ENCODE measurements around the gene NTN5. TPM values are rescaled to one million over a fixed set of nuclear protein-coding genes. Genes with fewer than 3 reads are reported as not detected.
"Not testable (repeated sequence)": the region's sequence is repeated elsewhere in the genome, so short reads cannot be mapped to it uniquely, and the experiment has no call there.

Gene NTN5
- total RNA-seq, 1 experiment from 2014 or later: not detected

GRCh38 chr19:48720251-48720612 is 47.4 kb upstream of the NTN5 start:
- Histone ChIP-seq H3K27ac (ENCODE audit: low read depth, low read length, poor library complexity, severe bottlenecking) (peak overlapping the region; percentile 84), H3K4me3 (ENCODE audit: low read depth, low read length, poor library complexity, severe bottlenecking) (peak overlapping the region; percentile 56), H3K9me3 (ENCODE audit: low read depth, low read length, poor library complexity, severe bottlenecking) (no peaks in the 10 kb centered on the region), H3K27me3 (replicated peaks; ENCODE audit: insufficient read depth, low read depth, low read length, poor library complexity) (no peaks in the 10 kb centered on the region), H3K4me1 (ENCODE audit: insufficient read depth, low read length, poor library complexity, severe bottlenecking) (peaks cover 51% of the 10 kb centered on the region), H3K36me3 (ENCODE audit: insufficient read depth, low read length, poor library complexity, severe bottlenecking) (no peaks in the 10 kb centered on the region)
- ChIA-PET POLR2A (ENCODE audit: low non-redundant PET) (no interaction called here), CTCF (no interaction called here)
- BruUV-seq (replicated peaks): no TSS peak
- TF ChIP-seq EZH2 (IDR thresholded peaks at IDR 0.05; ENCODE audit: borderline replicate concordance, low read depth, low read length, poor library complexity, severe bottlenecking) (no peak), CTCF (conservative IDR thresholded peaks at IDR 0.05; ENCODE audit: low read depth, low read length) (no peak)
- no peak for DNase-seq (ENCODE audit: low spot score)
- intact Hi-C loops (cut with micrococcal nuclease; ENCODE audit: unreplicated experiment): no loop called here

- H3K27me3 ChIP-seq (replicated peaks; ENCODE audit: insufficient read depth, low read depth, low read length, poor library complexity): no peaks in the 10 kb centered on the region
- H3K36me3 ChIP-seq (ENCODE audit: insufficient read depth, low read length, poor library complexity, severe bottlenecking): no peaks in the 10 kb centered on the region
- H3K4me1 ChIP-seq (ENCODE audit: insufficient read depth, low read length, poor library complexity, severe bottlenecking): peaks cover 52% of the 10 kb centered on the region
- TF ChIP-seq EZH2 (IDR thresholded peaks at IDR 0.05; ENCODE audit: borderline replicate concordance, low read depth, low read length, poor library complexity, severe bottlenecking) (no peak), CTCF (conservative IDR thresholded peaks at IDR 0.05; ENCODE audit: low read depth, low read length) (no peak)
- no peaks in the 10 kb centered on the region for H3K9me3 ChIP-seq (ENCODE audit: low read depth, low read length, poor library complexity, severe bottlenecking)
- ChIA-PET CTCF (no interaction called here), POLR2A (ENCODE audit: low non-redundant PET) (no interaction called here)
- H3K4me3 ChIP-seq (ENCODE audit: low read depth, low read length, poor library complexity, severe bottlenecking): peak within 1 kb of the TSS; percentile 56
- no TSS peak for BruUV-seq (replicated peaks)
- H3K27ac ChIP-seq (ENCODE audit: low read depth, low read length, poor library complexity, severe bottlenecking): peak within 1 kb of the TSS; percentile 84
- intact Hi-C loops (cut with micrococcal nuclease; ENCODE audit: unreplicated experiment): no loop called here
- no peak for DNase-seq (ENCODE audit: low spot score)
Measured at GRCh38 chr19:48719263-48720171, 46.7 kb upstream of the NTN5 start, which contains the start of gene MAMSTR. Gene MAMSTR (minus strand): TSS chr19:48719725. CDS start chr19:48719031, 694 bp downstream.

GRCh38 chr19:48718711-48719231 is 46.0 kb upstream of the NTN5 start:
- Histone ChIP-seq H3K4me3 (ENCODE audit: low read depth, low read length, poor library complexity, severe bottlenecking) (no peak overlapping the region), H3K27me3 (replicated peaks; ENCODE audit: insufficient read depth, low read depth, low read length, poor library complexity) (no peaks in the 10 kb centered on the region), H3K27ac (ENCODE audit: low read depth, low read length, poor library complexity, severe bottlenecking) (peak overlapping the region; percentile 51), H3K4me1 (ENCODE audit: insufficient read depth, low read length, poor library complexity, severe bottlenecking) (peaks cover 45% of the 10 kb centered on the region), H3K36me3 (ENCODE audit: insufficient read depth, low read length, poor library complexity, severe bottlenecking) (no peaks in the 10 kb centered on the region), H3K9me3 (ENCODE audit: low read depth, low read length, poor library complexity, severe bottlenecking) (no peaks in the 10 kb centered on the region)
- intact Hi-C loops (cut with micrococcal nuclease; ENCODE audit: unreplicated experiment): no loop called here
- no TSS peak for BruUV-seq (replicated peaks)
- POLR2A ChIA-PET (ENCODE audit: low non-redundant PET): no interaction called here
- CTCF ChIA-PET: no interaction called here
- no peak for DNase-seq (ENCODE audit: low spot score)
- no peak for TF ChIP-seq CTCF (conservative IDR thresholded peaks at IDR 0.05; ENCODE audit: low read depth, low read length)
- TF ChIP-seq EZH2 (IDR thresholded peaks at IDR 0.05; ENCODE audit: borderline replicate concordance, low read depth, low read length, poor library complexity, severe bottlenecking): no peak

GRCh38 chr19:48718106-48718505 is 45.3 kb upstream of the NTN5 start:
- intact Hi-C loops (cut with micrococcal nuclease; ENCODE audit: unreplicated experiment); H3K9me3 ChIP-seq (ENCODE audit: low read depth, low read length, poor library complexity, severe bottlenecking); CTCF ChIA-PET; BruUV-seq (replicated peaks); H3K36me3 ChIP-seq (ENCODE audit: insufficient read depth, low read length, poor library complexity, severe bottlenecking); H3K27me3 ChIP-seq (replicated peaks; ENCODE audit: insufficient read depth, low read depth, low read length, poor library complexity); H3K27ac ChIP-seq (ENCODE audit: low read depth, low read length, poor library complexity, severe bottlenecking); DNase-seq (ENCODE audit: low spot score); POLR2A ChIA-PET (ENCODE audit: low non-redundant PET); H3K4me3 ChIP-seq (ENCODE audit: low read depth, low read length, poor library complexity, severe bottlenecking): not testable (repeated sequence)
- peaks cover 44% of the 10 kb centered on the region for H3K4me1 ChIP-seq (ENCODE audit: insufficient read depth, low read length, poor library complexity, severe bottlenecking)
